Smooth muscle cell (in vitro differentiated cells): ENCODE data around the gene SCNN1A. TPM values are rescaled to one million over a fixed set of nuclear protein-coding genes. Genes with fewer than 3 reads are reported as not detected.

Source experiments
- DNase-seq: peaks from one replicate; lab custom pipeline; 2025; ENCODE audit not compliant: unreplicated experiment; lab: John Stamatoyannopoulos, UW
- H2AFZ ChIP-seq: fragments of 200-600 bp; sonication (generic); 2 replicates; pipeline ENCODE4 v1.6.0; 2016; ENCODE audit warnings: antibody characterized with exemption, low read depth, mild to moderate bottlenecking
- H3F3A ChIP-seq: fragments of 200-600 bp; sonication (generic); 2 replicates; pipeline ENCODE4 v1.6.0; 2017; ENCODE audit warnings: antibody characterized with exemption, low read depth
- H3K27ac ChIP-seq: fragments of 200-600 bp; sonication (generic); 2 replicates; pipeline ENCODE4 v1.5.1; 2016; ENCODE audit warnings: low read depth, mild to moderate bottlenecking
- H3K27me3 ChIP-seq: fragments of 200-600 bp; sonication (generic); 2 replicates; pipeline ENCODE4 v1.6.1; 2016; ENCODE audit warnings: low read depth, mild to moderate bottlenecking
- H3K36me3 ChIP-seq: fragments of 200-600 bp; sonication (generic); 2 replicates; pipeline ENCODE4 v1.5.1; 2016; ENCODE audit warnings: low read depth
- H3K4me1 ChIP-seq: fragments of 200-600 bp; sonication (generic); 2 replicates; pipeline ENCODE4 v1.5.1; 2016; ENCODE audit warnings: low read depth
- H3K4me2 ChIP-seq: fragments of 200-600 bp; sonication (generic); 2 replicates; pipeline ENCODE4 v1.6.0; 2016; ENCODE audit warnings: mild to moderate bottlenecking
- H3K4me3 ChIP-seq: fragments of 200-600 bp; sonication (generic); 2 replicates; pipeline ENCODE4 v1.5.1; 2016; ENCODE audit warnings: mild to moderate bottlenecking
- H3K79me2 ChIP-seq: fragments of 200-600 bp; sonication (generic); 2 replicates; pipeline ENCODE4 v1.6.0; 2016; ENCODE audit warnings: low read depth, mild to moderate bottlenecking
- H3K9ac ChIP-seq: fragments of 200-600 bp; sonication (generic); 2 replicates; pipeline ENCODE4 v1.6.0; 2016; ENCODE audit warnings: low read depth
- H3K9me3 ChIP-seq: fragments of 200-600 bp; sonication (generic); replicated peaks from 2 replicates; pipeline ENCODE4 v1.5.1; 2016; ENCODE audit warnings: low read depth
- H4K20me1 ChIP-seq: fragments of 200-600 bp; sonication (generic); 2 replicates; pipeline ENCODE4 v1.6.0; 2016; ENCODE audit warnings: low read depth
- CTCF ChIP-seq: fragments of 200-600 bp; sonication (generic); IDR thresholded peaks from 2 replicates; pipeline ENCODE4 v1.5.1; 2017; ENCODE audit warnings: borderline replicate concordance, mild to moderate bottlenecking, antibody characterized with exemption; ENCODE audit not compliant: insufficient read depth, poor library complexity, severe bottlenecking
- WGBS: methylation state at CpG from one replicate; pipeline ENCODE4 v1.1.7; 2016; ENCODE audit warnings: low lambda C conversion rate; 5-methylcytosine and 5-hydroxymethylcytosine counted together
- polyA plus RNA-seq: library from polyadenylated mRNA; unstranded; fragments of >200 nt; fragmentation: Nextera tagmentation; extraction: Ambion mirVana; gene quantifications from 2 replicates; pipeline ENCODE4 v1.2.1, GENCODE V29; 2016
- total RNA-seq: library from RNA; depleted of rRNA; stranded (reverse); fragments of >200 nt; gene quantifications from 2 replicates; pipeline ENCODE4 v1.2.3, GENCODE V29; 2014

The SCNN1A gene
- total and polyA plus RNA-seq, 2 experiments from 2014 or later: 0.57 to 1.3 TPM

- TF ChIP-seq CTCF: no peak
- Histone ChIP-seq H3F3A (no peaks in the 10 kb centered on the region), H2AFZ (no peak overlapping the region), H3K27me3 (no peaks in the 10 kb centered on the region), H3K36me3 (no peaks in the 10 kb centered on the region), H3K9me3 (no peaks in the 10 kb centered on the region), H4K20me1 (no peaks in the 10 kb centered on the region), H3K27ac (no peak overlapping the region), H3K4me1 (no peaks in the 10 kb centered on the region), H3K79me2 (no peaks in the 10 kb centered on the region), H3K4me2 (no peak overlapping the region), H3K9ac (no peak overlapping the region), H3K4me3 (no peak overlapping the region)
- DNase-seq: no peak
- 98% methylated on average over 10 of the region's 10 CpGs for WGBS
Measured at GRCh38 chr12:6407236-6407954, 32.0 kb upstream of the SCNN1A start.

- Histone ChIP-seq H3K36me3 (no peaks in the 10 kb centered on the region), H3K27me3 (no peaks in the 10 kb centered on the region), H3K79me2 (no peaks in the 10 kb centered on the region), H2AFZ (no peak overlapping the region), H4K20me1 (no peaks in the 10 kb centered on the region), H3K9me3 (no peaks in the 10 kb centered on the region), H3K4me3 (no peak overlapping the region), H3F3A (no peaks in the 10 kb centered on the region), H3K27ac (no peak overlapping the region), H3K9ac (no peak overlapping the region), H3K4me2 (no peak overlapping the region), H3K4me1 (no peaks in the 10 kb centered on the region)
- 82% methylated on average over 6 of the region's 6 CpGs for WGBS
- TF ChIP-seq CTCF: no peak
- no peak for DNase-seq
Measured at GRCh38 chr12:6405963-6406362, 30.6 kb upstream of the SCNN1A start.

- H3K4me3 ChIP-seq: no peak overlapping the region
- no peaks in the 10 kb centered on the region for H4K20me1 ChIP-seq
- H2AFZ ChIP-seq: no peak overlapping the region
- no peaks in the 10 kb centered on the region for H3K27me3 ChIP-seq
- no peak overlapping the region for H3K9ac ChIP-seq
- no peak for DNase-seq
- no peaks in the 10 kb centered on the region for H3K79me2 ChIP-seq
- H3K36me3 ChIP-seq: no peaks in the 10 kb centered on the region
- H3K9me3 ChIP-seq: no peaks in the 10 kb centered on the region
- no peaks in the 10 kb centered on the region for H3K4me1 ChIP-seq
- H3F3A ChIP-seq: no peaks in the 10 kb centered on the region
- no peak for TF ChIP-seq CTCF
- no peak overlapping the region for H3K27ac ChIP-seq
- no peak overlapping the region for H3K4me2 ChIP-seq
- WGBS: 89% methylated on average over 5 of the region's 5 CpGs
Measured at GRCh38 chr12:6404390-6404789, 29.0 kb upstream of the SCNN1A start.
